Adrenal gland (tissue), 5 donors: ENCODE measurements around the gene SGSM1.

Experiments
- CTCF ChIP-seq, 6 experiments: fragments of 450-650 bp in 4 of 6; fragments of 200-600 bp in 2 of 6; sonication (generic) in 1 of 6; IDR thresholded peaks; 1 replicate in 5 of 6; 2 replicates in 1 of 6; pipeline versions ENCODE4 v1.5.1 to v1.8.0; 2016 to 2021; ENCODE audit warnings: antibody characterized with exemption in 6 of 6, mild to moderate bottlenecking in 2 of 6, moderate library complexity in 1 of 6
- POLR2A ChIP-seq, 2 donors: fragments of 450-650 bp; IDR thresholded peaks; one replicate each; pipeline ENCODE4 v1.6.1; 2017; ENCODE audit warnings: antibody characterized with exemption in 2 of 2, mild to moderate bottlenecking in 2 of 2, moderate library complexity in 1 of 2
- donor health status: DM: no; HTN: no; CAD: no.

DNA sequence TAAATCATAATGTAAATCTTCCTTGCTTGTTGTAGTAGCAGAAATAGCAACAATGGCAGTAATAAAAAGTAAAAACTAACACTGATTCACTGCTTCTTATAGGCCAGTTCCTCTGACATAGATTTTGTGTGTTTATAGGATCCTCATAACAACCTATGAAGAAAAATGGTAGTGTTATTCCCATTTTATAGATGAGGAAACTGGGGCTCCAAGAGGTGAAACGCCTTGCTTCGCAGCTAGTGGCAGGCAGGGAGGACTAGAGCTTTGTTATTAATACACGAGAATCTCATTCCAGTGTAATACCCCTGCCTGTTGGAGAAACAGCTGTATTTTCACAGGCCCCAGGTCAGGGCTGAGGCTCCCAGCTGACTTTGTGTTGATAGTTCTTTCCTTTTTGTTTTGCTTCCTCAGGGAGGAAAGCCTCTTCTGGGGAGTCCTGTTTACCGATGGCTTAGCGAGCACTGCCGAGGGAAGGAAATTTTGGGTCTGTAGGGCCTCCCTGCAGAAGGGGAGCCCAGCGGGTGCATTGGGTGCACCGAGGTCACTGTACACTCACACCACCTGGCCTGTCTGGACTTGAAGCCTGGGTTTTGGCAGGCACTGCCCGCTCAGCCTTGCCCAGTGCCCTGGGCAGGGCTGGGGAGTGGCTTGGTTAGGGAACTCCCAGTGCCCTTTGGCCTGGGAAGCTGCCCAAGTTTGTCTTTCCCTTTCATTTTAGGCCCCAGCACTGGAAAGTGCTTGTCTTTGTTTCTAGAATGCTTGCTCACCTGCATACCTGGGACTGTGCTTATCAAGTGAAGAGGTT is 160.0 kb downstream of the SGSM1 start:
- TF ChIP-seq CTCF (IDR thresholded peaks at IDR 0.05), result no peak
- no peak for TF ChIP-seq POLR2A (IDR thresholded peaks at IDR 0.05)
